ENCODE measurements around the gene CC2D1A. TPM values are rescaled to one million over a fixed set of nuclear protein-coding genes. Genes with fewer than 3 reads are reported as not detected.

CC2D1A gene
- 10 to 100 TPM; 22.9 to 28.3 (median 25.5) TPM for total RNA-seq (2021; fragmentation: NEBNext Ultra II Directional; extraction: Animal tissue kit (Norgen Biotek cat#: 25700))
- long read RNA-seq, partial matches to known transcripts, result 0 of 1 reads
- long read RNA-seq, other reads (novel, unspliced or antisense), result 0 of 1 reads

DNA sequence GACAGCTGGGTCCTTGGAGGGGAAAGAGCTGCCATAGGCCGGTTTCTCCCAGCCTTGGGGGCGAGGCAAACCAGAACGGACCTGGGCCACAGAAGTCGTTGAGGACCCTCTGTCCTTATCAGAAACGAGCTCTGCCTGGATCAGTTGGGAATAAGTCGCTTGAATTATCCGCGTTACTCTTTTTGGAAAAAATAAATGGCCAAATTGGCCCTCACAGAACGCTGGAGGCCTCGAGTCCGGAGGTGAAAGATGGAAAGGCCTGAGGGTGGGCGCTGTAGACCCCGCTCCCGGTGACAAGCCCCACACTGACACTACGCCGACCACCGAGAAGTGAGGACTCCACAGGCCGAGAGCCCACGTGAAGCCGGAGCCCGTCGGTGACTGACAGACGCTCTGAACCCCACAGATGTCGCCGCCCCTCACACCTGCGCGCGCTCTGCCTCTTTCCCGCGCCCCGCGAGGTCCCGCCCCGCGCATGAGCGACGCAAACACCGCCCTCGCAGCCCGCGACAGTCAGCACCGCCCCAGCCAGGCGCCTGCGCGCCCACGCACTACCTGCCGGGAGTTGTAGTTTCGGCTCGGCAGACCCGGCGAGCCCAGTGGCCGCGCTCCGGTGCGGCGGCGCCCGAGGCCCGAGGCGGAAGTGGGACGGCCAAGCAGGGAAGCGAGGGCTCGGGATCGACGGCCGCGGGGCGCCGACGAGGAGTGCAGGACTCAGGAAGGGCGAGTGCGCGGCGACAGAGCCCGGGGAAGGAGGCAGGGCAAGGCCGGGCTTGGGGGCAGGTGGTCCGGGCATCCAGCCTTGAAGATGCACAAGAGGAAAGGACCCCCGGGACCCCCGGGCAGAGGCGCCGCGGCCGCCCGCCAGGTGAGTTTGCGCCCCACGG, at the start of gene CC2D1A, which contains the start of gene BRME1:
Gene CC2D1A, plus strand, starts transcription at position 568 of the 887 bp plus-strand sequence. Its CDS starts 241 bp downstream, at position 809.
Gene BRME1, minus strand, starts transcription at position 484 of the 887 bp plus-strand sequence. CDS start 1,225 bp downstream, outside the sequence.
- Mint-ChIP-seq H3K4me1 (ENCODE audit: low read depth) (peaks cover 13% of the 10 kb centered on the region; the same call in 1 of the 2 replicates), H3K27ac (peak within 1 kb of the TSS; percentile 16; the same call in 1 of the 2 replicates), H3K27me3 (ENCODE audit: insufficient read depth) (no peaks in the 10 kb centered on the region), H3K4me3 (peak within 1 kb of the TSS; percentile 86), H3K36me3 (ENCODE audit: low read depth) (no peaks in the 10 kb centered on the region; the same call in 1 of the 2 replicates), H3K9me3 (no peaks in the 10 kb centered on the region)
- DNase-seq, result peak; percentile 79
- TF ChIP-seq, protein P1, sequence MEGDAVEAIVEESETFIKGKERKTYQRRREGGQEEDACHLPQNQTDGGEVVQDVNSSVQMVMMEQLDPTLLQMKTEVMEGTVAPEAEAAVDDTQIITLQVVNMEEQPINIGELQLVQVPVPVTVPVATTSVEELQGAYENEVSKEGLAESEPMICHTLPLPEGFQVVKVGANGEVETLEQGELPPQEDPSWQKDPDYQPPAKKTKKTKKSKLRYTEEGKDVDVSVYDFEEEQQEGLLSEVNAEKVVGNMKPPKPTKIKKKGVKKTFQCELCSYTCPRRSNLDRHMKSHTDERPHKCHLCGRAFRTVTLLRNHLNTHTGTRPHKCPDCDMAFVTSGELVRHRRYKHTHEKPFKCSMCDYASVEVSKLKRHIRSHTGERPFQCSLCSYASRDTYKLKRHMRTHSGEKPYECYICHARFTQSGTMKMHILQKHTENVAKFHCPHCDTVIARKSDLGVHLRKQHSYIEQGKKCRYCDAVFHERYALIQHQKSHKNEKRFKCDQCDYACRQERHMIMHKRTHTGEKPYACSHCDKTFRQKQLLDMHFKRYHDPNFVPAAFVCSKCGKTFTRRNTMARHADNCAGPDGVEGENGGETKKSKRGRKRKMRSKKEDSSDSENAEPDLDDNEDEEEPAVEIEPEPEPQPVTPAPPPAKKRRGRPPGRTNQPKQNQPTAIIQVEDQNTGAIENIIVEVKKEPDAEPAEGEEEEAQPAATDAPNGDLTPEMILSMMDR (IDR thresholded peaks at IDR 0.05), result no peak

DNA sequence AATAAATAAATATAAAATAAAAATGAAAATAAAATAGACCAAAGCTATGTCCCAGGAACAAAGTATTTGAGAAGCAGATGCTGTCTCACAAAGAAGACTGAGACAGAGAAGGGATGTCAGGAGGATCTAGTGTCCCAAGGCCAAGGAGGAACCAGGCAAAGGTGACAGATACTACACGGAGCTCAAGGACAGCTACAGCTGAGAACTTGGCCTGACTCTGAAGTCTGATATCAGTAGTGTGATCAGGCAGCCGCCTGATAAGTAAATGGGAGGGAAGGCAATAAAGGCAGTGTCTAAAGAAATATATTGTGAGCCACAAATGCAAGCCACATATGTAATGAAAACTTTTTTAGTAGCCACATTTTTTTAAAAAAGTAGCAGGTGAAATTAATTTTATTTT, 49.5 kb upstream of the CC2D1A start:
- H3K36me3 Mint-ChIP-seq (ENCODE audit: low read depth), result no peaks in the 10 kb centered on the region
- no peak overlapping the region for H3K4me3 Mint-ChIP-seq
- no peaks in the 10 kb centered on the region for H3K9me3 Mint-ChIP-seq
- no peak for DNase-seq
- peaks cover 33% of the 10 kb centered on the region for H3K4me1 Mint-ChIP-seq (ENCODE audit: low read depth)
- H3K27me3 Mint-ChIP-seq (ENCODE audit: insufficient read depth), result no peaks in the 10 kb centered on the region
- TF ChIP-seq, protein P1 (IDR thresholded peaks at IDR 0.05), result no peak
- H3K27ac Mint-ChIP-seq, result peak overlapping the region; percentile 45; the same call in 1 of the 2 replicates

DNA sequence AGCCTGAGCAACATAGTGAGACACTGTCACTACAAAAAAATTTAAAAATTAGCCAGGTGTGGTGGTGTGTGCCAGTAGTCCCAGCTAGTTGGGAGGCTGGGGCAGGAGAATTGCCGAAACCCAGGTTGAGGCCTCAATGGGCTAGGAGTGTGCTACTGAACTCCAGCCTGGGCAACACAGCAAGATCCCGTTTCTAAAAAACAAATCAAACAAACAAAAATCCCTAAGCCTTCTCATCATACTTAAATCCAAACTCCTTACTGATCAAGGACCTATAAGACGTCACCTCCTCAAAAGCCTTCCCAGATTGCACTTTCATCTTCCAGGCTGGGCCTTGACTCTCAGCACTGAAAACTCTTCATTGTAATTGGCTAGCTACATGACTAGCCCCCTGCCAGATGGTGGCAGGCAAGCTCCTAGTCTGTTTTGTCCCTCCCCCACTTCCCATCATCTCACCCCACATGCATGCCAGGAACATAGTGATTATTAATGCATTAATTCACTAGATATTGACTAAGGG, 46.6 kb upstream of the CC2D1A start:
- H3K4me1 Mint-ChIP-seq (ENCODE audit: low read depth), result peaks cover 43% of the 10 kb centered on the region

DNA sequence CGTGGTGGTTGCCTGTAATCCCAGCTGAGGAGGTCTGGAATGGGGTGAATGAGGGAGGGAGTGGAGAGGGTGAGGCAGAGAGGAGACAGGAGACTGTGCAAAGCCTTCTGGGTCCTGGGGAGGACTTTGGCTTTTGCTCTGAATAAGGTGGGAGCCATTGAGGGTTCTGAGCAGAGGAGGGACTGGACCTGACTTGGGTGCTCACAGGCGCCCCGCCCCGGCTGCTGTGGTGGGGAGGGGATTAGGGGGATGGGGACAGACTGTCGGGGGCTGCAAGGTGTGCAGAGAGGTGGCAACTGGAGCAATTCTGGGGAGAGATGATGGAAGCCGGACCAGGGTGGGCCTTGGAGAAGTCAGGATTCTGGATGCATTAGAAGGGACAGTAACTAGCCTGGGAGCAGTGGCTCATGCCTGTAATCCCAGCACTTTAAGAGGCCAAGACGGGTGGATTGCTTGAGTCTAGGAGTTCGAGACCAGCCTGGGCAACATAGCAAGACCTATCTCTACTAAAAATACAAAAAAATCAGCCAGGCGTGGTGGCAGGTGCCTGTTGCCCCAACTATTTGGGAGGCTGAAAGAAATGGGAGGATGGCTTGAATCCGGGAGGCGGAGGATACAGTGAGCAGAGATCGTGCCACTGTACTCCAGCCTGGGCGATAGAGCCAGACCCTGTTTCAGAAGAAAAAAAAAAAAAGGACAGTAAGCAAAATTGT, 45.2 kb upstream of the CC2D1A start:
- Mint-ChIP-seq H3K9me3 (no peaks in the 10 kb centered on the region), H3K4me1 (ENCODE audit: low read depth) (peaks cover 46% of the 10 kb centered on the region), H3K27ac (peak overlapping the region; percentile 94), H3K36me3 (ENCODE audit: low read depth) (no peaks in the 10 kb centered on the region), H3K27me3 (ENCODE audit: insufficient read depth) (no peaks in the 10 kb centered on the region; the same call in 1 of the 2 replicates), H3K4me3 (peak overlapping the region; percentile 89)
- DNase-seq, result no peak
- TF ChIP-seq, protein P1 (IDR thresholded peaks at IDR 0.05), result no peak

More for the DNA sequence above, 46.6 kb upstream of the CC2D1A start:
- H3K27ac Mint-ChIP-seq, result peak overlapping the region; percentile 61; the same call in 1 of the 2 replicates
- no peaks in the 10 kb centered on the region; the same call in 1 of the 2 replicates for H3K27me3 Mint-ChIP-seq (ENCODE audit: insufficient read depth)
- DNase-seq, result peak; percentile 42
- H3K4me3 Mint-ChIP-seq, result 0 out of 2 replicates have a peak overlapping the region, but pooled peaks have one; percentile 36
- TF ChIP-seq, protein P1 (IDR thresholded peaks at IDR 0.05), result peak; percentile 23; the same call in 1 of the 2 replicates
- no peaks in the 10 kb centered on the region for H3K36me3 Mint-ChIP-seq (ENCODE audit: low read depth)
- no peaks in the 10 kb centered on the region for H3K9me3 Mint-ChIP-seq

DNA sequence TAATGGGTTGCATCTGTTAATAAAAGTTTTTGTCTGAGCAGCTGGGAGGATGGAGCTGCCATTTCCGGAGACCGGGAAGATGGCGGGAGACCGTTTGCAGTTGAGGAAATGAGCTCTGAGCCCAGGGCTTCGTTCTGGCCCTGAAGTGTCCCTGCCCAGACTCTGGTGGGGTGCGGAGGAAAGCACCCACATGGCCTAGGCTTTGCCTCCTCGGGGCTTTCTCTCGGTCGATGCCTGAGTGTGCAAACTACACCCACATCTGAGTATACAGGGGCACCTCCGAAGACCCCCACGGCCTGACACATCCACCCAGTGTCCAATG, 44.6 kb upstream of the CC2D1A start:
- TF ChIP-seq, protein P1 (IDR thresholded peaks at IDR 0.05), result no peak
- peak overlapping the region; percentile 89 for H3K4me3 Mint-ChIP-seq
- no peaks in the 10 kb centered on the region for H3K9me3 Mint-ChIP-seq
- peaks cover 49% of the 10 kb centered on the region for H3K4me1 Mint-ChIP-seq (ENCODE audit: low read depth)
- no peaks in the 10 kb centered on the region; the same call in 1 of the 2 replicates for H3K27me3 Mint-ChIP-seq (ENCODE audit: insufficient read depth)
- no peak for DNase-seq
- H3K27ac Mint-ChIP-seq, result peak overlapping the region; percentile 94
- no peaks in the 10 kb centered on the region for H3K36me3 Mint-ChIP-seq (ENCODE audit: low read depth)
